Measurements from ENCODE around the gene ADCK2.

Gene ADCK2

GRCh38 chr7:140744005-140744404, 71.3 kb downstream of the ADCK2 start:
- no peak for DNase-seq (ENCODE audit: low read depth)
- no peak for TF ChIP-seq CTCF (IDR thresholded peaks at IDR 0.05; ENCODE audit: control insufficient read depth, extremely low read depth, insufficient read depth)
- H3K4me3 ChIP-seq (ENCODE audit: low read depth, low read length), result no peak overlapping the region
